ENCODE data around the gene CUX1. TPM values are rescaled to one million over a fixed set of nuclear protein-coding genes. Genes with fewer than 3 reads are reported as not detected.
"Not testable (repeated sequence)": the region's sequence is repeated elsewhere in the genome, so short reads cannot be mapped to it uniquely, and the experiment has no call there.

The CUX1 gene
- total RNA-seq, 1 experiment from 2014 or later = 36.5 TPM

GRCh38 chr7:102181517-102181916 lies 364.1 kb downstream of the CUX1 start:
- DNase-seq (ENCODE audit: low spot score) = no peak

GRCh38 chr7:102182016-102182415 lies 364.6 kb downstream of the CUX1 start:
- no peak for DNase-seq (ENCODE audit: low spot score)

DNA sequence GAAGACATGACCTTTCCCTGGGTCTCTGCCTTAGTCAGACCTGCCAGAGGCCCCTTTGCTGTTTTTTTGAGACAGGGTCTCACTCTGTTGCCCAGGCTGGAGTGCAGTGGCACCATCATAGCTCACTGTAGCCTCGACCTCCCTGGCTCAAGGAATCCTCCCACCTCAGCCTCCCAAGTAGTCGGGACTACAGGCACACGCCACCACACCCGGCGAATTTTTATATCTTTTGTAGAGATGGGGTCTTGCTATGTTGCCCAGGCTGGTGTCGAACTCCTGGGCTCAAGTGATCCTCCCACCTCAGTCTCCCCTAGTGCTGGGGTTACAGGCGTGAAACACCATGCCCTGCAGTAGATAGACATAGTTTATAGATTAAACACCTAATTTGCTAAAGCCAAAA lies 366.4 kb downstream of the CUX1 start:
- DNase-seq (ENCODE audit: low spot score) = not testable (repeated sequence)

DNA sequence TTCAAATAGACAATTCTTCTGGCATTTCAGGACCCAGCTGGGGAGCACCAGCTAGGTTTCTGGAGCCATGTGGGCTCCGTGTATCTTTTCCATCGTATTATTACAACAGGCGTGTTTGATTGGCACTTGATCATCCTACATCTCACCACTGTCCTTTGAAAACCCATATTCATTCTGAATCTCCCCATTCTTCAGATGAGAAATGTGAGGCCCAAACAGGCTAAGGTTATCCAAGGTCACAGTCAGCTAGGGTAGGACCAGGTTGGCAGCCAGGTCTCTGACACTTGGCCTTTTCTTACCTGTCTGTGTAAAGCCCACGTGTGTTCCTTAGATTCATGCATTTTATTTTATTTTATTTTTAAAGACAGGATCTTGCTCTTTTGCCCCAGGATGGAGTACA lies 366.9 kb downstream of the CUX1 start:
- no peak for DNase-seq (ENCODE audit: low spot score)

GRCh38 chr7:102185796-102186195 lies 368.4 kb downstream of the CUX1 start:
- no peak for DNase-seq (ENCODE audit: low spot score)

- no peak for DNase-seq (ENCODE audit: low spot score)
Observed at GRCh38 chr7:102186306-102186705, 368.9 kb downstream of the CUX1 start.

DNA sequence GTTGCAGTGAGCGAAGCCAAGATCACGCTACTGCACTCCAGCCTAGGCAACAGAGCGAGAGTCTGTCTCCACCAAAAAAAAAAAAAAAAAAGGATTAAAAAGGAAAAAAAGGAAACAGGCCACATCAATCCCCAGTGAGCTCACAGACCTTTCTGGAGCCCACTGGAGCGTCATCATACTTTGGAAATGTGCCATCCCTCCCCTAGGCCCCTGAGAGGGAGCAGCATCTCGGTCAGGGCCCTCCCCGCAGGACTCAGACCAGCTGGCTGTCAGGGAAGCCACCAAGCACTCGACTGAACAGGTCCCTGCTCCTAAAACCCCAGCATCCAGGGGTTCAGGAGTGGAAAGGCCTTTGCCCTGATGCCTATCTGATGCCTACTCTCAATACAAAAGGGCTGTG lies 371.3 kb downstream of the CUX1 start:
- DNase-seq (ENCODE audit: low spot score) = no peak

DNA sequence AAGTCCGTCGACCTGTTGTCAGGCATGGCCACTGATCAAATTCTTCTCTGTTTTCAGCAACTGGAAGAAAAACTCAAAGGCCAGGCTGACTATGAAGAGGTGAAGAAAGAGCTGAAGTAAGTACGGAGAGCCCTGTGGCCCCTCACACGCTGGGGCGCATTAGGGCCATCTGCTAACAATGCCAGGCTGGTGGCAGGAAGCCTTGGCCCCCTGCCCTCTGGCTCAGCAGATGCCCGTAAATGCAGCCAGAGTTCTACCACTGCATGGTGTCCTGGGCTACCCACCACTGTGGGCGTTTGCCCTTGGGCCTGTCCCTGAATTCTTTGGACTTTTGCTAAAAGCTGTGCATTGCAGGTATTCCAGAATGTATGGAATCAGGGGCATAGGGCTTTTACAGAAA lies 372.3 kb downstream of the CUX1 start:
- DNase-seq (ENCODE audit: low spot score) = no peak

DNA sequence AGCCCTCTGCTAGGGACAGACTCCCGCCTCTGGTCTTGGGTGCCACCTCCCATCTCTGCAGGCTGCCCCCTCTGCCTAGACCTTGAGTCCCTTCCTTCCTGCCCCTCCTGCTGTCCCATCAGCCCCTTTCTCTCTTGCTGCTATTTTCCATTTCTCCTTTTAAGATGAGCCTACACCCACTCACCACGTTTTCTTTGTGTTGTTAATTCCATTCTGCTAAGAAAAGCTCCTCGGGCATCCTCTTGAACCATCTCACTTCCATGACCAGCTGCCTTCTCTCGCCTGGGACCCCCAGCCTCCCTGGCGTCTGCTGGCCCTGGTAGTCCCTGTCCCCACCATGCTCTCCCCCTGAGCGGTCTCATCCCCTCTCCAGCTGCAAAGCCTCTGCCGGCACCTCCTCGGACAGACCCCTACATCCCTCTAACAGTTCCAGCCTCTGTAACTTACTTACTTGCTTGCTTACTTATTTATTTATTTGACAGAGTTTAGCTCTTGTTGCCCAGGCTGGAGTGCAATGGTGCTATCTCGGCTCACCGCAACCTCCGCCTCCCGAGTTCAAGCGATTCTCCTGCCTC lies 373.4 kb downstream of the CUX1 start:
- no peak for DNase-seq (ENCODE audit: low spot score)

DNA sequence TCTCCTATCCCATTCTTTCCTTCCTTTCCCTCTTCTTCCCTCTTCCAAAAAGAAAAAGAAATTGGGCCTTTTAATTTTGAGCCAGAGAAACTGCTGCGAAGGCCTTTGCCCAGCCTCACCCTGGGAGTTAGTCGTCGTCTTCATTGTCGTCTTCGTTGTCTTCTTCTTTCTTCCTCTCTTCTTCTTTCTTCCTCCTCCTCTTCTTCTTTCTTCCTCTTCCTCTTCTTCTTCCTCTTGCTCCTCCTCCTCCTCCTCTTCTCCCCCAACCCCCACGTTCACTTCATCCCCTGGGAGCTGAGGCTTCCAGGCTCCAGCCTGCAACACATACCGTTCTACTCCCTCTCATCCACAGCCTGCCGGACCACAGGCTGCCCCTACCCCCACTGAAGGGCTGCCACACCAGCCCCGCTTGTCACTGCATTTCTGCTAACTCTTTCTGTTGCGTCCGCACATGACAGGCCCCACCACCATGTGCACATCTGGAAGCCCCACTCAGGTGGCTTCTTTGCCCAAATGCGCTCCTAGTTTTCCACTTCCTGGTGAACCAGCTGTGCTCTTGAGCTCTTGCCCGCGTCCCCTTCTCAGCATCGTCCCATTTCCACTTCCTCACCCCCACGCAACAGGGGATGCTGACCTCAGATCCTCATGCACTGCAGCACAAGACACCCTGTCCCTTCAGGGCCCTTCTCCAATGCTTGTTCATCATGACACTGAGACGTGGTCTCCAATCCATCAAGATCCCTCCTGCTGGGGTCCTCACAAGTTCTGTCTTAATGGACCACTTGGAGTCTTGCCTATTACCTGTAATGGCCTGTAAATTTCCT lies 374.3 kb downstream of the CUX1 start:
- no peak for DNase-seq (ENCODE audit: low spot score)

DNA sequence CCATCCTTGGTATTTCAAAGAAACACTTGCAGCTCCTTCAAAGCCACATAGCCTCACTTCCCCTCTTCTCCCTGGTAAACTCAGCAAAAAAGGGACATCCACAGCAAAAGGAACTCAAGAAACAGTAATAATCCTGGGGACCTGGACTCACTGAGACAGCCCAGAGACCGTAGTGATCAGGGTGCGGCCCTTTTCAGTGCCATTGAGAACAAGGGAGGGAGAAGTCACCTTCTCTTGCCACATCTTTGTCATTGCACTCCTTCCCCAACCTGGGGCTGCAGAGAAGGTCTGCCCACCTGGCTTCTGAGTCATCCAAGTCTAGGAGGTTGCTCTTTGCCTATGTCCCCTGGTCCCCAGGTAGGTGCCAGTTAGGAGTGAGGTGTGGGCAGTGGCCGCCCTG lies 375.4 kb downstream of the CUX1 start:
- DNase-seq (ENCODE audit: low spot score) = no peak

DNA sequence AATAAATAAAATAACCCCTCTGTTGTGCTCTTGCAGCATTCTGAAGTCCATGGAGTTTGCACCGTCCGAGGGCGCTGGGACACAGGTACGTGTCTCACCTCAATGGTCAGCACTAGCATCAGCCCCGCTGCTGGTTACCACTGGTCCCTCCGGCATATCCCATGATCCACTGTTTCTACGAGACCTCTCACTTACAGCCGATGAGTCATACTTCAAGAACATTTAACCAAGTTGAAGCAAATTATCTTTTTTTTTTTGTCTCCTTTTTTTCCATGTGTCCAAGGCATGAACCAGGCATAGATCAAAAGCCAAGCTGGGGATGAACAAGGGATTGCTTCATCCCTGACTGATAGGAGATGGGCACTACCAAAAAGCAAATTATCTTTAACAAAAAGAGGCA lies 376.4 kb downstream of the CUX1 start:
- peak; percentile 14 for DNase-seq (ENCODE audit: low spot score)

DNA sequence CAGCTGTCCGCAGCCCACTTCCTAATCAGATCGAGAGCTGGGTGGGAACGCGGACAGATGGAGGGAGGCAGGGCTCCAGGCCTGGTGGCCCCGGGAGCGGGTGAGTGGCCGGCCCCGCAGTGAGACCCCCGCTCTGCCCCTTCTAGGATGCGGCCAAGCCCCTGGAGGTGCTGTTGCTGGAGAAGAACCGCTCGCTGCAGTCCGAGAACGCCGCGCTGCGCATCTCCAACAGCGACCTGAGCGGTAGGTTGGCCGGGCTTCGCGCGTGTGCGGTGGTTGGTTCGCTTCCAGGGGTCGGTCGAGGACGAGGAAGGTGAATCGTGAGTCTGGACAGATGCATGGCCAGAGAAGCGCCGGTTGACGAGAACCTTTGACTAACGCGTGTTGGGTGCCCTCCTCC lies 377.9 kb downstream of the CUX1 start:
- no peak for DNase-seq (ENCODE audit: low spot score)

DNA sequence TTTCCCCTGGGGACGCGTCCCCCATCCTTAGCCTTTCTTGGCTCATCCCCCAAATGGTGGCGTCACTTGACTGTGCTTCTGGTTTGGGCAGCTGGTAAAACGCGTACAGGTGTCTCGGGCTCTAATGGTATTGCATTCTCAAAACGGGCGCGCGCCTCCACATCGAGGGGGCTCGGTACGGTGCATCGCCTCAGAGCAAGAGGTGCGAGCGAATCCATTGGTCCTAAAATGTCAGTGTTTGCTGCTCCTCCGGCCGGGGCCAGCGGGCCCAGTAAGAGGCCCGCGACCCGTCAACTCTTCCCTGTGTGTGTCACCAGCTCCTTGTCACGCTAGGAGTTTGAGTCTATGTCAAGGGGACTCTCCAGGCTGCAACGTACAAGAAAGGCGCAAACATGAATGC lies 378.6 kb downstream of the CUX1 start:
- no peak for DNase-seq (ENCODE audit: low spot score)

- no peak for DNase-seq (ENCODE audit: low spot score)
Observed at GRCh38 chr7:102197161-102197560, 379.7 kb downstream of the CUX1 start.

DNA sequence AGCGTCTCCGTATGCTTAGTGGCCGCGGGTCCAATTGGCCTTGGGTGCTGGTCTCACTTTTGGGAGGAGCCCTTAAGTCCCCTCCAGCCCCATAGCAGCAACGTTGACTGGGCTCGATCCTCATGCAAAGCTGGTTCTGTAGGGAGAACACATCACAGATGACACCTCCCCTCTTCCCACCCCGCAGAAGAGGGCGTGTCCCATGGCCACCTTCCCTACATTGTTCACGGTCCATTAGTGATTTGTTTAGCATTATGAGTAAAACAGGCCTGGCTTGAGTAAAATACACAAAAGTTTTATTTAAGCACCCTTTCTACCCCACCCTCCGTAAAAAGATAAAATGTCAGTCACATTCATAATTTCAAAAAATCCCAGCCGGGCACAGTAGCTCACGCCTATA lies 380.2 kb downstream of the CUX1 start:
- DNase-seq (ENCODE audit: low spot score) = no peak

DNA sequence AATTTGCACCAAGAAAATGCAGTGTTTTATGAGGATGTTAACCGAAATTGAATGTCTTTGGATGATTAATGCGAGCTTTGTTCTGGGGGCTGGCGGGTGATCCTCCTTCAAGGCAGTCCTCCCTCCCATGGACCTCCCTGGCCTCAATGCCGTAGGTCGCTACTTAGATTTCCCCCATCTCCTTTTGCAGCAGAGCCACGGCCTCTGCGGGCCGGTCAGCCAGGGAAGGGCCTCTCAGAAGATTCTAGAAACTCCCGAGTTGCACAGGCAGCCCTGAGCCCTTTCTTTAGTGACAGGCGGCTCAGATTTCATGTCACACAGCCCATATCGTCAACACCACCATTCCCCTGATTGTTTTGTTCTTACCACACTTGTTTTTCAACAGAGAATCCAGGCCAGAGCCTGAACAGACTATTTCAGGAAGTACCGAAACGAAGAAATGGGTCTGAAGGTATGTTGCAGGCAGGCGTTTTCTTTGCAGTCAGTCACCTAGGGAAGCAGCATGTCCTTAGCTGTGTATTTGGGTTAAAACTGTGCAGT lies 381.1 kb downstream of the CUX1 start:
- DNase-seq (ENCODE audit: low spot score) = no peak

GRCh38 chr7:102201576-102201975 lies 384.1 kb downstream of the CUX1 start:
- DNase-seq (ENCODE audit: low spot score) = no peak

DNA sequence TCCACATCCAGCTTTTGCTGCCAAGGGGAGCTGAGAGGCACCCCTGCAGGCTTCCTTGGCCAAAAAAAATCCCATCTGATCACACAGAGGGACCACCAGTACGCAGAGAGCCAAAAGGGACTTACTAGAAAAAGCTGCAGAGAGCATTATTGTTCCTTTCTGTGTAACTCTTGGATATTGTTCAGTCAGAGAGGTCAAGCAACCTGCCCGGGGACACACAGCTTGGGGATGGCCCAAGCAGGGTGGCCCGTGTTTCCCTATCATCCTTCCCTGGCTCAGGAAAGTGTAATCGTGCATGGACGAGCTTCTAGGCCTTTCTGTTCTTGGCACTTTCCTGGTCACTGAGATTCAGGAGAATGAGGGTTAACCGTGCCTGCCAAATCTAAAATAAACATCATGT lies 385.1 kb downstream of the CUX1 start:
- no peak for DNase-seq (ENCODE audit: low spot score)

GRCh38 chr7:102203218-102203617 lies 385.8 kb downstream of the CUX1 start:
- no peak for DNase-seq (ENCODE audit: low spot score)

- DNase-seq (ENCODE audit: low spot score) = no peak
Observed at GRCh38 chr7:102204212-102204611, 386.8 kb downstream of the CUX1 start.

DNA sequence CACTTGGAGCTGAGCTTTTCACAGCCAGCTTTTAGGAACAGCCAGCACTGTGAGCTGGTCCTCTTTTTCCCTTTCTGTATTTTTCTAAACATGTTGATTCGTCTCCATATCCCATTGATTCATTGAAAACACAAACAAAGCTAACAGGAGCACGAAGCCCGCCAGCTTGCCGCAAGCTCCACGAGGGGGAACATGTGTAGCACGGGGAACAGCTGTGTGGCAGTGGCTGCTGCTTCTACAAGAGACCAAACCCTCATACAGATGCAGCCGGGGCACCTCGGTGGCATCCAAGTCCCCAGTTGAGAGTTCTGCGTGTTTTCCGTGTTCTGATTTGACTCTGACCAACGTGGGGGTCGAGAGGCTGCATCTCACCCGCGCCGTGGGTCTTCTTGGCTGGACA lies 388.5 kb downstream of the CUX1 start:
- DNase-seq (ENCODE audit: low spot score) = no peak

DNA sequence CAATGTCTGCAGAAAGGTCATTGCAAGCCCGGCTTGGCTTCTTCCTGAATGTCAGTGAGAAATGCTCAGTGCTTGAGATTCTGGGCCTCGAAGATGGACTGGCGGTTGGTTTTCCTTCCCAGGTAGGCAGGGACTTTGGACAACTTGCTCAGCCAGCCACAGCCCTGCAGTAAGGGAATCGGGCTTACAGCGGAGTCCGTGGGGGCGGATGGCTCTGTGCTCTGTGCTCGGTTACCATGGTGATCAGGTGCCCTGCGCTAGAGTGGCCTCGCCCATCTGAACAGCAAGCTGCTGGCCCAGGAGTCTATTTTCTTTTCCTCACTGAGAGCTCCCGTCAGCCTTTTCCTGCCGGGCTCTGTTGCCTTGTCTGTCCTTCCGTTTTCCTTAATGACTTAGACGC lies 391.4 kb downstream of the CUX1 start:
- DNase-seq (ENCODE audit: low spot score) = no peak

Measured in A172 (cell line).